HG03025 (cell line): Measurements from ENCODE around the gene TMEM94.

ENCODE experiments used
- ATAC-seq: cut with Tn5 transposase; IDR thresholded peaks from one replicate; pipeline ENCODE4 v1.9.1; 2021; ENCODE audit warnings: mild to moderate bottlenecking, moderate library complexity; ENCODE audit not compliant: unreplicated experiment, low FRiP score

Gene TMEM94

DNA sequence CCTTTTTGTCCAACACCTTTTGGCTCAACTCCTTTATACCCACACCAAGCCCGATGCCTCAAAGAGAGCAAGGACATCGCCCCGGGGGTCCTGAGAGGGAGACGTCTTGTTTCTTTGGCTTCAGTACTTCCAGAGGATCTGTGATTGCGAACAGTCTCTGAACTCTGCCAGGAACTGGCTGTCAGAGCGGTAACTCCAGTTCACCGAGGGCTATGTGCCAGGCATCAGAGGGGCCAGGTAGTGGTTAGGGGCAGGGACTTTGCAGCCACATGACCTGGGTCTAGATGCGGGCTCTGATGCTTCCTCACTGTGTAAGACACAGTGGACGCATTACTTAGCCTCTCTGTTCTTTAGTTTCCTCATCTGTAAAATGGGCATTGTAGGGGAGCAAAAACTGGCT lies 90.7 kb downstream of the TMEM94 start:
- no peak for ATAC-seq

GRCh38 chr17:75548813-75549212 lies 92.4 kb downstream of the TMEM94 start:
- ATAC-seq: no peak
